ENCODE results near the gene ADAMTS9. TPM values are rescaled to one million over a fixed set of nuclear protein-coding genes. Genes with fewer than 3 reads are reported as not detected.

Gene ADAMTS9
- total RNA-seq, 1 donor from 2014 or later: 165 TPM

GRCh38 chr3:64539451-64540196 lies 148.2 kb downstream of the ADAMTS9 start:
- DNase-seq: peak; percentile 93

- DNase-seq: no peak
Observed at GRCh38 chr3:64536166-64536565, 151.6 kb downstream of the ADAMTS9 start.

- DNase-seq: peak; percentile 95
Observed at GRCh38 chr3:64533617-64534317, 154.0 kb downstream of the ADAMTS9 start.

- DNase-seq: peak; percentile 89
Observed at GRCh38 chr3:64530434-64531049, 157.3 kb downstream of the ADAMTS9 start.

GRCh38 chr3:64523324-64523723 lies 164.5 kb downstream of the ADAMTS9 start:
- DNase-seq: no peak

GRCh38 chr3:64520334-64520733 lies 167.5 kb downstream of the ADAMTS9 start:
- no peak for DNase-seq

GRCh38 chr3:64518950-64519349 lies 168.8 kb downstream of the ADAMTS9 start:
- DNase-seq: no peak

- DNase-seq: no peak
Observed at GRCh38 chr3:64518496-64518895, 169.3 kb downstream of the ADAMTS9 start.

- DNase-seq: no peak
Observed at GRCh38 chr3:64514889-64515288, 172.9 kb downstream of the ADAMTS9 start.

- DNase-seq: peak; percentile 21
Observed at GRCh38 chr3:64509206-64509605, 178.6 kb downstream of the ADAMTS9 start.

- no peak for DNase-seq
Observed at GRCh38 chr3:64508140-64508539, 179.7 kb downstream of the ADAMTS9 start.

GRCh38 chr3:64506255-64506654 lies 181.5 kb downstream of the ADAMTS9 start:
- no peak for DNase-seq

- DNase-seq: no peak
Observed at GRCh38 chr3:64505419-64505818, 182.4 kb downstream of the ADAMTS9 start.

- no peak for DNase-seq
Observed at GRCh38 chr3:64502284-64502683, 185.5 kb downstream of the ADAMTS9 start.

- no peak for DNase-seq
Observed at GRCh38 chr3:64501298-64501906, 186.4 kb downstream of the ADAMTS9 start.

GRCh38 chr3:64496786-64497490 lies 190.9 kb downstream of the ADAMTS9 start:
- no peak for DNase-seq

- no peak for DNase-seq
Observed at GRCh38 chr3:64495781-64496334, 191.9 kb downstream of the ADAMTS9 start.

- no peak for DNase-seq
Observed at GRCh38 chr3:64495121-64495780, 192.5 kb downstream of the ADAMTS9 start.

GRCh38 chr3:64494526-64494925 lies 193.3 kb downstream of the ADAMTS9 start:
- DNase-seq: no peak

GRCh38 chr3:64493149-64493548 lies 194.7 kb downstream of the ADAMTS9 start:
- DNase-seq: no peak

GRCh38 chr3:64491843-64492242 lies 196.0 kb downstream of the ADAMTS9 start:
- no peak for DNase-seq

Measured in tongue (tissue), 2 donors.